Measurements from ENCODE around the gene RCCD1. TPM values are rescaled to one million over a fixed set of nuclear protein-coding genes. Genes with fewer than 3 reads are reported as not detected.
"Not testable (repeated sequence)": the region's sequence is repeated elsewhere in the genome, so short reads cannot be mapped to it uniquely, and the experiment has no call there.

Gene RCCD1
- total RNA-seq, 1 donor from 2014 or later: 13.2 TPM

DNA sequence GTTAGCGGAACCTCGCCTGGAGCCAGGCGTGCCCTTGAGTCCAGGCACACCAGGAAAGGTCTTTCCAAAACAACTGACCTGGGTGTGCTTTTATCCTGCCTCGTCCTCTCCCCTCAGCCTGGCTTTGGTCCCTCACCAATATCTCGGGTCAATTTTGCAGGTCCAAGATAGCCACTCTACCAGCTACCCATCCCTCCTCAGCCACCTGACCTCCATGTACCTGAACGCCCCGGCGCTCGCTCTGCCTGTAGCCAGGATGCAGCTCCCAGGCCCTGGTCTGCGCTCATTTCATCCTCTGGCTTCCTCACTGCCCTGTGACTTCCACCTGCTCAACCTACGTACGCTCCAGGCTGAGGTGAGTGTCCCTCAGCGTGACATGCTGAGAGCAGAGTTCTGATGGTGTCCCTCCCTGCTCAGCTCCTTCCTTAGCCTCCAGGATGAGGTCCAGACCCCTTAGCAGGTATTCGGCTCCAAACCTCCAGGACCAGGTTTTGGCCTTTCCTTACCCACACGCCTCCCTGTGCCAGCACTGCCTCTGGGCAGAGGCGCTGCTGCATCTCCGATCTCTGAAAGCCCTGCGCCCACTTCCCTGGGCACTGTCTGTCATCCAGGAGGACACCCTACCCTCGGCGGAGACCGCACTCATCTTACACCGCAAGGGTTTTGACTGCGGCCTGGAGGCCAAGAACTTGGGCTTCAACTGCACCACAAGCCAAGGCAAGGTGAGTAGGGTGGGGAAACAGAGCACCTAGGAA, 36.5 kb upstream of the RCCD1 start:
- no peak for DNase-seq (ENCODE audit: low spot score)

- DNase-seq (ENCODE audit: low spot score): no peak
These were observed 35.8 kb upstream of the RCCD1 start for GRCh38 chr15:90918835-90919234.

DNA sequence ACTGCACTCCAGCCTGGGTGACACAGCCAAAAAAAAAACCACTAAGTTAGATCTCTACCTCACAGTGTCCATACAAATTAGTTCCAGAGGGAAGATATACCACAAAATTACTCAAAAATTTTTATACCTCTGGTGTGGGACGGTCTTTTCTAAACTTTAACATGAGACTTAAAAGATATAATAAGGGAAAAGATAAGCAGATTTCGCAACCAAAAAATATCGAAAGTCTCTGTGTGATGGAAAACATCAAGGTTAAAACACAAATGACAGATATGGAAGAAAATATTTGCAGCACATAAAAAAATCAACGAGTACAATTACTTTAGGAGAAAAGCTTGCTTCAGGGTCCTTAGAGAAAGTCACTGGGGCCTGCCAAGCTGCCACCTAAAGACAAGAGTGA, 32.8 kb upstream of the RCCD1 start:
- DNase-seq (ENCODE audit: low spot score): no peak

GRCh38 chr15:90922712-90923322, 31.9 kb upstream of the RCCD1 start:
- DNase-seq (ENCODE audit: low spot score): not testable (repeated sequence)

- no peak for DNase-seq (ENCODE audit: low spot score)
These were observed 30.3 kb upstream of the RCCD1 start for GRCh38 chr15:90924375-90924774.

- not testable (repeated sequence) for DNase-seq (ENCODE audit: low spot score)
These were observed 27.9 kb upstream of the RCCD1 start for GRCh38 chr15:90926766-90927165.

DNA sequence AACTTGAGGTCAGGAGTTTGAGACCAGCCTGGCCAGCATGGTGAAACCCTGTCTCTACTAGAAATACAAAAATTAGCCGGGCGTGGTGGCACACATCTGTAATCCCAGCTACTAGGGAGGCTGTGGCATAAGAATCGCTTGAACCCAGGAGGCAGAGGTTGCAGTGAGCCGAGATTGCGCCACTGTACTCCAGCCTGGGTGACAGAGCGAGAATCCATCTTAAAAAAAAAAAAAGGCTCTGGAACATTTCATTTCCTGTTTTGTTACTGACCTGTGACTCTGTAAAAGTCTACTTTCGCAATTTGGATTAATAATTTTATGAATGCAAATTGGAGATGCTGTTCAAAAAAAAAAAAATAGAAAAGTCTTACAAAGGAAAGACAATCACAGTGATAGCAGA, 26.6 kb upstream of the RCCD1 start:
- not testable (repeated sequence) for DNase-seq (ENCODE audit: low spot score)

GRCh38 chr15:90929246-90930019, 25.3 kb upstream of the RCCD1 start:
- DNase-seq (ENCODE audit: low spot score): no peak

DNA sequence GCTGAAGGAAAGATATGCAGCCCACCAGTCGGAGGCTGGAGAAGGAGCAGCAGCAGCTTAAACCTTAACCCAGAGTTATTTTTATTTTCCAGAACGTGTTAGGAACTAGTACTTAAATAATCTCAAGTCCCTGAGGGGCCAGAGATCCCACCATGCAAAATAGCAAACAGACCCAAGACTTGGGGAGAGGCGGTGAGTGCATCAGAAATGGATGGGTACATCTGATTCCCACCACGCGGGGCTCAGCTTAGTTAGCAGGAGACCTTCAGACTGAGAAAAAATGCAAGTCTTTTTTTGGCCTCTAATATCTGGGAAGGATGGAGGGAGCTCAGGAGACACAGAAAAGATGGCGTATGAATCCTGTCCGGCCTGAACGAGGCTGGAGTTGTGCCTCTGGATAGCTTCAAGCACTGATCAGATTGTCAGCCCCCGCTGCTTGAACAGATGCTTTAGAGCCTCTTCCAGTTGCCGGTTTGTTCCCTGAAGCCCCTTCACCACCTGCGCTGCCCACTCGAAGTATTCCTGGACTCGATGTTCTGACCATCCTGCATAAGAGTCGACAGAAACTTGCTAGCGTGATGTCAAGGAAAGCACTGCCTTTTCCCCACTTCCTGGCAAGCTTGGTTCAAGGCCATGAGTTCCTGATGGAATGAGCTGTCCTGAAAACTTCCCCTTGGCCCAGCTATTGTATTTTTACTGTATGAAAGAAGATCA, 23.7 kb upstream of the RCCD1 start:
- DNase-seq (ENCODE audit: low spot score): no peak

DNA sequence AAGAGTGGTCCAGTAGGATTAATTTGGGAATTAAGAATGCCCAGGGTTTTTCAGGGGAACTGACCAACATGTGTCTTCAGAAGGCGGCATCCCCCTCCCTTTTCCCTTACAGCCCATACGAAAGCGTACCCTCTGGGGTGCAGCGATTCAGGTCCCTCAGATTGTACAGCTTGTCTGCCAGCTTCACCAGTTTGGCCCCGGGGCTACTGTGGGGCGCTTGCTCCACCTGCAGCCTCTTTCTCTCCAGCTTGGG, 23.2 kb upstream of the RCCD1 start:
- no peak for DNase-seq (ENCODE audit: low spot score)

GRCh38 chr15:90931828-90932659, 22.6 kb upstream of the RCCD1 start, which contains the start of gene HDDC3:
TSS of gene HDDC3 (minus strand) at chr15:90932549. CDS start at chr15:90932540, 9 bp downstream.
- peak; percentile 92 for DNase-seq (ENCODE audit: low spot score)

DNA sequence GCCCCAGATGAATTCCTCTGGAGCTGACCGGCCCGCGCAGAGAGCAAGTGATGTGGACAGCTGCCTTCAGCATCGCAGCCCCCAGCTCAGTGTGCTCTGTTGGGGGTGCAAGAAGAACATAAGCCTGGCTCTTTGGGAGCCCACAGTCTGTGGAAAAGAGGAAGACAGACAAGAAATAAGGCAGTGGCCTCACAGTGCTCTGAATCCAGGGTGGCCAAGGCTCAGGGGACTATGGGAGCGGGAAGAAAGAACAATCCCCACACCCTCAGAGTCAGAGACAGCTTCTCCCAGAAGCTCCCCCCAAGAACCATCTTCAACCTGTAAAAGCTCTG, 22.1 kb upstream of the RCCD1 start:
- DNase-seq (ENCODE audit: low spot score): no peak

DNA sequence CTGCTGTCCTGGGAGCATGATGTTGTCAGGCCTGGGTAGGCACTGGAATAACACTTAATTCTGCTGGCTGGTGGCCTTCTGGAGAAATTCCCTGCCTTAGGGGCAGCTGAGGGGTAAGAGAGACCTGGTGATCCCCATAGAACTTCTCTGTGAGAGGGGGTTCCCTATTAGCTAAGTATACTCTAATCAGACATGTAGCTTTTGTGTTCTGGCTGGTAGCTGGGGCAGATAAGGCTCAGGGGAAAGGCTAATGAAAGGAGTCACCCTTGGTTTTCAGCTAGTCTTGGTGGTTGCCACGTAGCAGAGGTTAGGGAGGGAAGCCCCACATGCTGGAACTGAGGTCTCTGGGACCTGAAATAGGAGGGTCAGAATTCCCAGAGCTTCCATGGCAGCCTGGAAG, 21.4 kb upstream of the RCCD1 start:
- no peak for DNase-seq (ENCODE audit: low spot score)

- peak; percentile 88 for DNase-seq (ENCODE audit: low spot score)
These were observed 20.3 kb upstream of the RCCD1 start for GRCh38 chr15:90934256-90934948.

GRCh38 chr15:90934949-90935751, 19.5 kb upstream of the RCCD1 start, which contains the start of gene UNC45A:
TSS of gene UNC45A (plus strand) at chr15:90935285. CDS start at chr15:90935325, 40 bp downstream.
- peak; percentile 94 for DNase-seq (ENCODE audit: low spot score)

DNA sequence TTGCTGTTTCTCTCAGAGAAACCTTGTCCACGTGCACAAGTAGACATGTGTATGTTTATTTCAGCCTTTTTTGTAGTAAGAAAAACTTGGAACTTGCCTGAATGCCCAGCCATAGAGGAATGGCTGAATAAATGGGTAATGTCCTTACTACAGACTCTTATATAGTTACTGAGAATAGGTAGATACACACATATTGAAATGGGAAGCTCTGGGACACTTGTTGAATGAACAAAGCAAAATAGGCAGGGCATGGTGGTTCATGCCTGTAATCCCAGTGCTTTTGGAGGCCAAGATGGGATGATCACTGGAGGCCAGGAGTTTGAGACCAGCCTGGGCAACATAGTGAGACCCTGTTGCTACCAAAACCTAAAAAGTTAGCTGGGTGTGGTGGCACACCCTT, 17.9 kb upstream of the RCCD1 start:
- DNase-seq (ENCODE audit: low spot score): no peak

GRCh38 chr15:90938261-90938660, 16.4 kb upstream of the RCCD1 start:
- no peak for DNase-seq (ENCODE audit: low spot score)

DNA sequence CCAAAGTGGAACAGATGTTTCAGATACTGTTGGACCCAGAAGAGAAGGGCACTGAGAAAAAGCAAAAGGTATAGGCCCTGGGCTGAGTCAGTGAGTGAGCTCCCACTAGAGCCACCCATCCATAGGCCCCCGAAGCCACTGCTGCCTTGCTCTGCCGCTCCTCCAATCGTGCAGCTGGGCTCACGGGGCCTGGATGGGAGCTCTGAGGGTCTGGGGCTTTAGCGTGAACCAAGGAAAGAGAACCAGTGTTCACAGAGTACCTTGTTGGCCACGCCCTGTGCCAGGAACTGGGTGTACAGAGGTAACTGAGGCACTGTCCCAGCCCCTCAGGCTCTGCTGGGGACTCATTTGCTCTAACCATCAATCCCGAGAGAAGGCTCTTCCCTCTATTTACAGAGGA, 14.9 kb upstream of the RCCD1 start:
- no peak for DNase-seq (ENCODE audit: low spot score)

GRCh38 chr15:90941038-90941437, 13.6 kb upstream of the RCCD1 start:
- DNase-seq (ENCODE audit: low spot score): no peak

Measured in ureter (tissue), 1 donor.